ENCODE results near the gene AP1AR.

GRCh38 chr4:112201915-112202505, 29.6 kb upstream of the AP1AR start:
- TF ChIP-seq CTCF (IDR thresholded peaks at IDR 0.05; ENCODE audit: low read depth, low read length) (no peak), POLR2A (IDR thresholded peaks at IDR 0.05; ENCODE audit: extremely low read depth, insufficient read length) (no peak), MYC (IDR thresholded peaks at IDR 0.05; ENCODE audit: low read depth, low read length) (no peak)
